ENCODE results near the gene ALLC.
"Not testable (repeated sequence)": the region's sequence is repeated elsewhere in the genome, so short reads cannot be mapped to it uniquely, and the experiment has no call there.

The ALLC gene

DNA sequence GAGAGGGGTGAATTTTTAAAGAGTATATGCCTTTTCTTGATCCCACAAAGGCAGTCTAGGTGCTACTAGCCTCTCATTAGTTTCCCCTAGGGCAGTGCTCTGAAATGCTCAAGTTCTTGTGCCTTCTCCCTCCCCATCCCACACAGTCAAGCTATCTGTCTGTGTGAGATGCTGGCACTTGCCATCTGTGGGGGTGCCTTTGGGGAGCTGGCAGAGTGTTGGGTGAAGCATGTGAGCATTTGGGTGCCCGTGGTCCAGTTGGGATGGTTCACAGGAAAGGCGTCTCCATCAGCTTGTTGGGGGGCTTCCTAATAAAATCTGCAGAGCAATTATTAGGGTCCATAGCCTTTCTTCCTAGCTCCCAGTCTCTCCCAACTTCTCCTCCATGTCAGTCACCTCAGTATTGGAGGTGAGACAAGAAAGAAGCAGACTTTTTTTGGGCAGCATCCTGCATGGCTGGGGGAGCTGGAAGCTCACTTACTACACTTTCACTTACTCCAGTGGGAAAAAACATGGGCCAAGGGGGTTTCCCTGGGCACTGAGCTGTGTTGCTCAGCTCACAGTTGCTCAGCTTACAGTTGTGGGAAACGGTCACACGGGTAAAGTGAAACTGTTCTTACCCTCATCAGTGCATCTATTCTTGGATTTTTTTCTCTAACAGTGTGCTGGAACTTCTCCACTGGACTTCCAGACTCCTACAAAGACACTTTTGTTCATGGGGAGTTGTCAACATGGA is 33.8 kb upstream of the ALLC start:
- in situ Hi-C loops (cut with MboI; ENCODE audit: low pct_unique_long_range_greater_than_20kb, low sequenced_read_pairs) = no loop called here
- no peak for DNase-seq

DNA sequence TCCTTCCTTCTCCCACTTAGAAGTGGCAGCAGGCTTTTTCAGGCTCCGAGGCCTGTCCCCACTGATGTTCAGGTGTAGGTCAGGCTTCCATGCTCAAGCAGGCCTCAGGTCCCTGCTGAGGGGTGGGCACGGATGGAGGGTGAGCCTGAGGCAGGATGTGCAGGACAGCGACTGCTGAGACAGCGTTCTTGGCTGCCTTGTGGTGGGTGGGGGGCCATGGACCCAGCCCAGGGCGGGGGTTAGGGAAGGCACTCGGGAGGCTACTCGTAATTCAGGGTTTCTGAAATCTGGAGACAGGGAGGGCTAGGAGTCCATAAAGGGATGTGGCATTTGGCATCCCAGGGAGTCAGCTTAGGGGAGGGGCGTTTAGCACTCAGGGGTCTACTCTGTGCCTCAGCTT is 32.8 kb upstream of the ALLC start:
- in situ Hi-C loops (cut with MboI; ENCODE audit: low pct_unique_long_range_greater_than_20kb, low sequenced_read_pairs) = no loop called here

DNA sequence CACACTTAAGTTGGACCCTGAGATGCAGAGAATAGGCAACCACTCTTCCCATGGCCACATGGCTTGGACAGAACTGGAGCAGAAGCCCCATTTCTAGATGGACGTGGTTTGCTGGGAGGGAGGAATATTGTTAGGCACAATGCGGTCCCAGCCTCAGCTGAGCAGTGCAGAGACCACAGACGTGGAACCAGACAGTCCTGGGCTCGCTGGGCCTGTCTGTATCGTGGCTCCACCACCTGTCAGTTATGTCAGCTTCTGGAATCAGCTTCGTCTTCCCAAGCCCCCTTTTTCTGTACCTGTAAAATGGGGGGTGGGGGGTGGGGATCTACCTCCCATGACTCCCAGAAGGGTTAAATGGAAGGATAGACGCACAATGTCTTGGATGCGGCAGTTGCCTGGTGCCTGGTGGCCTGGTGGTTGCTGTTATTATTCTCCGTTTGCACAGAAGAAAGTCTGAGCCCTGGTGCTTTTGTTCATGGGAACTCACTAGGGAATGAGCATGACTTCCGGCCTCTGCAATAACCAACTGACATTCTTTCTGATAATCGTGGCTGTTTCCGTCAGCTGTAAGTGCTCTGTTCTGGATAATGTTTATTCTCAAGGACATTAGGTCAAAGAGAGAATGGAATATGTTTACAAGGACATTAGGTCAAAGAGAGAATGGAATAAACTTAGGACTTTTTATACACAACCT is 31.7 kb upstream of the ALLC start:
- no peak for DNase-seq
- in situ Hi-C loops (cut with MboI; ENCODE audit: low pct_unique_long_range_greater_than_20kb, low sequenced_read_pairs) = no loop called here

More for the DNA sequence above, 32.8 kb upstream of the ALLC start:
- DNase-seq = no peak

DNA sequence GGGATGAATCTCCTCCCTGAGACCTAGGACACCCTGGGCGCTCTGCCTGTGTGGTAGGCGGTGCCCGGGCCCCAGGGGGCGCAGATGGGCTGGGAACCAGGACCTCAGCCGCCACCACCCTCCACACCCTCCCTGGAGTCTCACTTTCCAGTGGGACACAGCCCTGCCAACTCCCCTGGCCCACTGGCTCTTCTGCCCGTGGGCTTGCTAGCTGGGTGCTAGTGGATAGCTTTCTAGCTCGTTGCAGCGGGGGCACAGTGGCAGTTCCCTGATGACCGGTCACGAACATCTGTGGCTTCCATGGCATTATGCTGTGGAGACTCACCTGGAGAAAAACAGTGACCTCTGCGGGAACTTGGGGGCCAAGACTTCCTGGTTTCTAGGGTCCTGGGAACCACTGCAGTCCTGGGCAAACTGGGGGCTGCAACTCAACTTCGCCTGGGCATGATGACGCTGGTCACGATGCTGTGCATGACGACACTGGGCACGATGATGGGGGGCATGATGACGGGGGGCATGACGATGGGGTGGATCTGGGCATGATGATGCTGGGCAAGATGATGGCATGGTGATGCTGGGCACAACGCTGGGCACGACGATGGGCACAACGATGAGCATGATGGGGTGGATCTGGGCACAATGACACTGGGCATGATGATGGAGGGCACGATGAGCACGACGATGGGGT is 31.0 kb upstream of the ALLC start:
- no peak for DNase-seq
- in situ Hi-C loops (cut with MboI; ENCODE audit: low pct_unique_long_range_greater_than_20kb, low sequenced_read_pairs) = no loop called here

DNA sequence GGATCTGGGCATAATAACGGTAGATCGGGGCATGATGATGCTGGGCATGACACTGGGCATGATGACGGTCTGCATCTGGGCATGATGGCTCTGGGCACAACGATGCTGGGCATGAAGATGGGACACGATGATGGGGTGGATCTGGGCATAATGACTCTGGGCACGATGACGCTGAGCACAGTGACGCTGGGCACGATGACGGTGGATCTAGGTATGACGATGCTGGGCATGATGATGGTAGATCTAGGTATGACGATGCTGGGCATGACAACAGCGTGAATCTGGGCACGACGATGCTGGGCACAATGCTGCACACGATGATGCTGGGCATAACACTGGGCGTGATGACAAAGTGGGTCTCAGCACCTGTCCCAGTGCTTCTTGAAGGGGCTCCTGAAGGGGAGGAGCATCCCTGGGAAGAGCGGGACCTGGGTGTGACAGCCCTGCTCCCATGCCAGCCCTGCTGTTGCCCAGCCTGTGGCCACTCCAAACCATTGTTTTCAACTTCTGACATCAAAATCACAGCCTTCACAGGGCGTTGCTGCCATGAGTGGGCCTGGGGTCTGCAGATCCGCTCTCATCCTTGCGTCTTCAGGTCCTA is 30.4 kb upstream of the ALLC start:
- no peak for DNase-seq
- in situ Hi-C loops (cut with MboI; ENCODE audit: low pct_unique_long_range_greater_than_20kb, low sequenced_read_pairs) = no loop called here

DNA sequence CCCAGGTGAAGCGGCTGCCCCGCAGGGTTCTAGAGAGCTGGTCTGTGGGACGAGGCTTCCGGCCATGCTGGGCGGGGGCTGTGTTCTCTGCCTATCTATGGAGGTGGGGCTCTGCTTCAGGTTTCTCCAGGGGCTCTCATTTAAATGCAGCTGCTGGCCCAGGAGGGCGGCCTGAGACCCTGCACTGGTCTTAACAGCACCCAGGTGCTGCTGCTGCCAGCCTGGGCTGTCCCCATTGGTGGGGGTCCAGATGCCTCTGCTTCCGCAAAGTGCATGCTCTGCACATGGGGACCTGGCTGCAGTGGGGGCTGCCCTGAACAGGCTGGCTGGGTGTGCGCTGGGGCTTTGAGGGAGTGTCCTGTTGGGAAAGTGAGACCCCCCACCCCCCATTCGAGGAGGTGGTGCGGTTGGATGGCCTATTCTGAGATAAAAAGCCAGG is 29.7 kb upstream of the ALLC start:
- DNase-seq = no peak
- in situ Hi-C loops (cut with MboI; ENCODE audit: low pct_unique_long_range_greater_than_20kb, low sequenced_read_pairs) = no loop called here

DNA sequence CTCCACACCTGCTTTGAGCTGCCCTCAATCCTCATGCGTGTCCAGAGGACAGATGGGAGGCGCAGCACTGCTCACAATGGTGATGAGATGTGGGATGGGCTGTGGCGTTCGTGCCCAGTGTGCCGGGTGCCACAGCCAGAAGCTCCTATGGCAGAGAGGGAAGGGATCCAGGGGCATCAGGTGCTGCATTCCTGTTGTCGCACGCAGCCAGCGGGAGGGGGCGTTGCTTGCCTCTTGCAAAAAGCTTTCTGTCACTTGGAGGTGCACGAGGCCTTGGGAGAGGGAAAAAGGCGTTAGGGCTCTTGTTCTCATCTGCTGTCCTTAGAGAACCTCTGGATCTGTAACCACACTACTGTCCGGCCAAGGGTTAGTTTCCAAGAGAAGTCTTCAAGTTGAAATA is 29.2 kb upstream of the ALLC start:
- DNase-seq = no peak

DNA sequence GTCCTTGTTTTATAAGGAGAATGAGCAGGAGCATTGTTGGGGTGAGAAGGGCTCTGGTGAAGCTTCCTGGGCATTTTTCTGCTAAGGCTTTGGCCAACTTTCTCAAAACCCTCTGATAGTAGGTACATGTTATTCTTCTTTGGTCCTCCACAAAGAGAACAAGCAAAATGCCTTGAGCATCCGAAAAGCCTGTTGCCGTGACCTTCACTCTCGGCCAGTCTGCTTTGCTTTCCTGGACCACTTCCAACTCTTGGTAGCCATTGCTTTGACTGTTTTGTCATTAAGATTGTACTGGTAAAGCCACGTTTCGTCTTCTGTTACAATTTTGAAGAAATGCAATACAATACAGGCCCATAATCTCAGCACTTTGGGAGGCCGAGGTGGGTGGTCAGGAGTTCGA is 27.4 kb upstream of the ALLC start:
- in situ Hi-C loops (cut with MboI; ENCODE audit: low pct_unique_long_range_greater_than_20kb, low sequenced_read_pairs) = no loop called here
- DNase-seq = no peak

More for the DNA sequence above, 29.2 kb upstream of the ALLC start:
- in situ Hi-C loops (cut with MboI; ENCODE audit: low pct_unique_long_range_greater_than_20kb, low sequenced_read_pairs) = no loop called here

DNA sequence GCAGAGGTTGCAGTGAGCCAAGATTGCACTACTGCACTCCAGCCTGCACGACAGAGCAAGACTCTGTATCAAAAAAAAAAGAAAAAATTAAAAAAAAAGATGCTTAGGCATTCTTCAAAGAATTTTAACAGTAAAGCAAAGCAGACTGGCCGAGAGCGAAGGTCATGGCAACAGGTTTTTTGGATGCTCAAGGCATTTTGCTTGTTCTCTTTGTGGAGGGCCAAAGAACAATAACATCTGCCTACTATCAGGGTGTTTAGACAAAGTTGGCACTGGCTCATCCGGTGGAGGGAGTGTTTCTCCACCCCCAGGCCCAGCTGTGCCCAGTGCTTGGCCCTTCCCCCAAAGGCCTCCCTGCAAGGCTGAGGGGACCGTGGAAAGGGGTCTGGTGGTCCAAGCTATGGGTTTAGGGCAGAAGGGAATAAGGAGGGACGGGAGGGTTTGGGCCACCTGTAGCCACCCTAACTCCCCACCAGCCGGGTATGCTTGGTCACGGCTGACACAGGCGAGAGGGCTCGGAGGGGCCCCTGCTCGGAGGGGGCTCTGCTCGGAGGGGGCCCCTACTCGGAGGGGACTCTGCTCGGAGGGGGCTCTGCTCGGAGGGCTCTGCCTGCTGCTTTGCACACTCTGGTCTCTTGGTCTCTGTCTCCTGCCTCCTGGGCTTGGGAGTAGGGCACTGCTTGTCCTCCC is 26.7 kb upstream of the ALLC start:
- in situ Hi-C loops (cut with MboI; ENCODE audit: low pct_unique_long_range_greater_than_20kb, low sequenced_read_pairs) = no loop called here
- DNase-seq = no peak

DNA sequence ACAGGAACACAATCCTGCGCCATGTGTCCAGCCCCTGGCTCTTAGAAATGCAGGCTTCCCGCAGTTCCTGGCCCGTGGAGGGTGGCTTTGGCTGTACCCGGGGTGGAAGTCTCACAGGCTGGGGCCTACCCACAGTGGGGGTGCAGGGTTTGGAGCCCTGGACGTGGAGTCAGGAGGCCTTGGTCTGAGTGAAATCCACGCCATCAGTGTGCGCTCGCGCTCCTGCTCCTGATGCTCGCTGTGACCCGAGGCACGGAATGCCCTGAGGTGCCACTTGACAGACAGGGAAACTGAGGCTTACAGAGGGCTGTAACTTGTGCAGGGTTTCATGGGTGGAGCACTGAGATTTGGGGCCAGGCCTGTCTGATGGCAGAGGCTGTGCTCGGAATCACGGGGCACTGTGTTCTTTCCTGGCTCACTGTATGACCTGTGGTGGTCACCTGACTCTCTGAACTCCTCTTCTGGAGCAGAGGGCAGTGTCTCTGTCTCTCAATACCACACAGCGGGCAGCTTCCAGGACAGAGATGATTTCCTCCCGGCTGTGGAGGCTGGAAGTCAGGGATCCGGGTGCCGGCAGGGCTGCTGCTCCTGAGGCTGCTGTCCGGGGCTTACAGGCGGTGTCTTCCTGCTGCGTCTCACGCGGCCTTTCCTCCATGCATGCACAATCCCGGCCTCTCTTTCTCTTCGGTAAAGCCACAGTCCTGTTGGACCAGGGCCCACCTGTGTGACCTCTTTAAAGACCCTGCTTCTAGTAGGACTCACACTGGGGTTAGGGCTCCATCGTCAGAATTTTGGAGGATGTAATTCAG is 25.9 kb upstream of the ALLC start:
- in situ Hi-C loops (cut with MboI; ENCODE audit: low pct_unique_long_range_greater_than_20kb, low sequenced_read_pairs) = no loop called here

DNA sequence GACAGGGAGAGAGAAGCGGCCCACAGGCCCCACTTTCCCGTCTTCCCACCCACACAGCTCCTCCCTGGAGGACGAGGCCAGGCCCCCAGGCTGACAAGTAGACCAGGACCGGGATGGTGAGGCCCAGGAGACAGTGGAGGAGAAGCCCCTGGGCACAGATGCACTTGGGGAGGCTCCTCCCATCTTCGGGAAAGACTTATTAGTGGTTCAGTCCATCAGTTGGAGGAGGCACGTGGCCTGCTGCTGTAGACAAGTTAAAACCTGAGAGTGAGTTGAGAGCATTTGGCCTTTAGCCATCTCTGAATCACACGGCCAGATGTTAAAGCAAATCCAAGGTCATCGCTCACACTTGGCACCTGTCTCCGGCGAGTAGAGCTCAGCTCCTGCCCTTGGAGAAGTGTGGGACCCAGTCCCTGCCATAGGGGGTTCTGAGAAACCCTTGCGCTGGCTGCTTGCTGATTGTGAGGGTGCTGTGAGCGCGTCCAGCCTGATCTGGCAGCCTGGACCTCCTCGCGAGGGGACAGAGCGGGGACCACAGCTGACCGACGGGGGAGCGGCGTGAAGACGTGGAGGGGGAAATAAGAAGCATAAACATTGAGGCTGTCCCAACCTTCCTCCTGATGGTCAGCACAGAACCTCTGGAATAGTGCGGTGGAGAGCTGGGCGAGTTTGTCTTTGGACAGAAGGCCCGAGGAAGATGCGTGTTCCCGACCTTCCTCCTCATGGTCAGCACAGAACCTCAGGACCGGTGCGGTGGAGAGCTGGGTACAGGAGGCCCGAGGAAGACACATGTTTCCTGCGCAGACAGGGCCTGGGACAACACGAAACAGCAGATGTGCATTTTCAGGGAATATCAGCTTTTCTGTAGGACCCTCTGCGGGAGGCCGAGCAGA is 24.7 kb upstream of the ALLC start:
- in situ Hi-C loops (cut with MboI; ENCODE audit: low pct_unique_long_range_greater_than_20kb, low sequenced_read_pairs) = no loop called here
- DNase-seq = no peak

More for the DNA sequence above, 25.9 kb upstream of the ALLC start:
- DNase-seq = no peak

DNA sequence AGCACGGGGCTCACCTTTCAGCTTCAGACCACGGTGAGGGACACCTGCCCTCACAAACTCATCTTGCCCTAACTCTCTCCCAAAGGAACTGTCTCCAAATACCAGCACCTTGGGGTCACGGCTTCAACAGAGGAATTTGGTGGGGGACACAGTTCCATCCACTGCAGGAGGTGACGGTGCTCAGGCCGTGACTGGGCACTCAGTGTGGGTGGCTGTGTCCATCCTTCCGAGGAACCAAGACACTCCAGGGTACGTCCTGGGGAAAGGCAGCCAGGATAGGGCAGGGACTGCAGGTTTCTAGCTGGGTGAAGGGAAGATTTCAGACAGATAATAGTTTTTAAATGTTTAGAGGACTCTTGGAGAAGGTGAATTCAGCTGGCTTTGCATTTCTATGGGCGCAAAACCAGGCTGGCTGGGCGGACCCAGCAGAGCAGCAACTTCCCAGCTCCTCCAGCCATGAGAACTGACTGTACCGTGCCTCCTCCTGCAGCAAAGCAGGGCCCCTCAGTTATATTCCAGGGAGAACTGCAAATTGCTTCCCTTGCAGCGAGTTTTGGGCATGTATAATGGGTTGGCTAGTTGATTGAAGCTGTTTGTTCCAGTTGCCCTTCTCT is 23.9 kb upstream of the ALLC start:
- in situ Hi-C loops (cut with MboI; ENCODE audit: low pct_unique_long_range_greater_than_20kb, low sequenced_read_pairs) = no loop called here
- DNase-seq = no peak

DNA sequence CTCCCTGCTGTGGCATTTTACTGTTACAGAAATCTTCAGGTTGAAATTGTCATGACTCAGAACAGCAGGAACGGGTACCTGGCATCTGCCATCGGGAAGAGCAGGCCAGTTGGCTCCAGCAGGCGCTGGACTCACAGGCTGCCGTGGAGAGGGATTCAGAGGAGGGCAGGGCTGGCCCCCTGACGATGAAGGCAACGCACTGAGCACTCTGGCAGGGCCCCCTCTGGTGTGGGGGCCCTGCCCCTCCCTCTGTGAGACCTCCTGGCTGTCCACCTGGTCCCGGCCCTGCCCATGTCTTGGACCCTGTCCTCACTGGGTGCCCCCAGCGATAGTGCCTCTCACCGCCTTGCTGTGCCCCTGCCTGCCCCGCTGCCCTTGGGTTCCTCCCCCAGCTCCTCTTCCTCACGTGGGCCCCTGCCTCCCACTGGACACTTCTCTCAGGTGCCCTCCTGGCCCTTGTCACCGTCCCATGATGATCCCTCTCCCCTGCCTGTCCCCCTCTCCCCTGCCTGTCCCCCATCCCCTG is 23.3 kb upstream of the ALLC start:
- in situ Hi-C loops (cut with MboI; ENCODE audit: low pct_unique_long_range_greater_than_20kb, low sequenced_read_pairs) = no loop called here
- DNase-seq = no peak

DNA sequence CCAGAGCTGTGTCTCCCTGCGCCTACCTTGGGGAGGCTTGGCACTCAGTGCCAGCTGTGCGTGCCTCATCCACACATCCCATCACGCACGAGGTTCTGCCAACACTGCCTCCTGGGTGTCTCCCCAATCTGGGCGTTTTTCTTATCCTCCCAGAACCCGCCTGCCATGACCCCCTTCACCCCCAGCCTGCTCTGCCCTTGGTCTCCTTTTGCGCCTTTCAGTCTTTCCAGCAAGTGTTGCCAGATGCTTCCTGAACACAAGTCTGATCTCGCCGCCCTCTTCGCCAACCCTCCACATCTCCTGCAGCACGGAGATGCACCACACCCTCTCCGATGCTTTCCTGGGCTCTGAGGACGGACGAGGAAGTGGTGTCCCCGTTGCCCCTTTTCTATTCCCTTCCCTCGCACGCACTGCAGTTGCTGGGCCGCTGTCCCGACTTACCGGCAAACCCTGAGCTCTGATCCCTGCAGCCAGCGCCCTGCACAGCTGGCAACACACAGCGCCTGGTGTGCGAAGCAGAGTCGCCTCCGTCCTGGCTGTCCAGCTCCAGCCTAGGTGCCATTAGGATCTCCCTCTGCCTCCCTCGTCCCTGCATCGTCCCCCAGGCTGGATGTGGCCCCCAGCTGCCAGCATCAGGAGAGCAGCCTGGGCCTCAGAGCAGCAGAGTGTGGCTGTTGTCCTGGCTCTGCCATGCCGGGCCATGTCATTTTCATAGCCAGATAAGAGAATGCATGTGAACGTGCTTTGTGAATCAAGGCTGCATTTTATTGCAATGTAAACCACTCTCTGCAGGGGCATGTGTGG is 22.6 kb upstream of the ALLC start:
- DNase-seq = no peak
- in situ Hi-C loops (cut with MboI; ENCODE audit: low pct_unique_long_range_greater_than_20kb, low sequenced_read_pairs) = no loop called here

DNA sequence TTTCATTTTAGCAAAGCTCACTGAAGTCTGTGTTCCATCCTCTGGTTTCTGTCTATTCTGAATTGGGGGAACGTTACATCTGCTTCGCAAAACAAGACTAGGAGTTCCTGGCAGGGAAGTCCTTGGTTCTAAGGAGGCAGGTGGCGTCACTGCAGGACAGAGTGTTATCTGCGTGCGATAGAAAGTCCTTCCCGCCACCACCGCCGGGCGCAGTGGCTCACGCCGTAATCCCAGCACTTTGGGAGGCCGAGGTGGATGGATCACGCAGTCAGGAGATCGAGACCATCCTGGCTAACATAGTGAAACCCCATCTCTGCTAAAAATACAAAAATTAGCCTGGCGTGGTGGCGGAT is 22.0 kb upstream of the ALLC start:
- DNase-seq; in situ Hi-C loops (cut with MboI; ENCODE audit: low pct_unique_long_range_greater_than_20kb, low sequenced_read_pairs): not testable (repeated sequence)

DNA sequence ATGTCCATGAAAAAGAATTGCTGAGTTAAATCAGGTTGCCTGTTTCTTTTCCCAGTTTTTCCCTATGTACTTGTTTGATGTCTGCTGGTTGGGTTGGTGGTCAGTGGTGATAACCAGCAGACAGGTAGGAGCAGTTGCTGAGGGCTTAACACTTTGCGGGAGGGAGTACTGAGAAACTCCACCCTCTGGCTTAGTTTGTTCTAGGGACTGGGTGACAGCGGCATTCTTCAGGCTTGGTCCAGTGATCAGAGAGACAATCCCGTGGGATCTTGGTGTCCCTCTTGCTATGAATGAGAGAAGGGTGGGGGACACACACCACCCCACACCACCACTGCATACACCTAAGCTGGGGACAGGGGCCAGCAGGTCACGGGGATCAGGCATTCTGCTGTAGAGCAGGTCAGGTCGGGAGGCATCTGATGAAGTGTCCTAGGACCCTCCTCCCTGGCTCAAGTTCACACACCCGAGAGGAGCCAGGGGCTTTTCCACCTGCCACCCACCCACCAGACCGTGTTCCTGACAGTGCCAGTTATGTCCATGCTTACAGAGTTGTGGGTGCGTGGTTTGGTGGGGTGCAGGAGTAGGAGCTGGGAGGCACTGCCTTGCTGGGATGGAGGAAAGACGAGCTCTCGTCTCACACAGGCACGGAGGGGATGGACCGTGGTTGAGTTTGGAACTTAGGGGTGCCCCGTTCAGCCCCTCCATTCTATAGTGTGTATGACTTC is 21.3 kb upstream of the ALLC start:
- in situ Hi-C loops (cut with MboI; ENCODE audit: low pct_unique_long_range_greater_than_20kb, low sequenced_read_pairs) = no loop called here

More for the DNA sequence above, 21.3 kb upstream of the ALLC start:
- DNase-seq = no peak

Measured in KBM-7 (cell line).